ENCODE data around the gene STON1.
"Not testable (repeated sequence)": the region's sequence is repeated elsewhere in the genome, so short reads cannot be mapped to it uniquely, and the experiment has no call there.

The STON1 gene

DNA sequence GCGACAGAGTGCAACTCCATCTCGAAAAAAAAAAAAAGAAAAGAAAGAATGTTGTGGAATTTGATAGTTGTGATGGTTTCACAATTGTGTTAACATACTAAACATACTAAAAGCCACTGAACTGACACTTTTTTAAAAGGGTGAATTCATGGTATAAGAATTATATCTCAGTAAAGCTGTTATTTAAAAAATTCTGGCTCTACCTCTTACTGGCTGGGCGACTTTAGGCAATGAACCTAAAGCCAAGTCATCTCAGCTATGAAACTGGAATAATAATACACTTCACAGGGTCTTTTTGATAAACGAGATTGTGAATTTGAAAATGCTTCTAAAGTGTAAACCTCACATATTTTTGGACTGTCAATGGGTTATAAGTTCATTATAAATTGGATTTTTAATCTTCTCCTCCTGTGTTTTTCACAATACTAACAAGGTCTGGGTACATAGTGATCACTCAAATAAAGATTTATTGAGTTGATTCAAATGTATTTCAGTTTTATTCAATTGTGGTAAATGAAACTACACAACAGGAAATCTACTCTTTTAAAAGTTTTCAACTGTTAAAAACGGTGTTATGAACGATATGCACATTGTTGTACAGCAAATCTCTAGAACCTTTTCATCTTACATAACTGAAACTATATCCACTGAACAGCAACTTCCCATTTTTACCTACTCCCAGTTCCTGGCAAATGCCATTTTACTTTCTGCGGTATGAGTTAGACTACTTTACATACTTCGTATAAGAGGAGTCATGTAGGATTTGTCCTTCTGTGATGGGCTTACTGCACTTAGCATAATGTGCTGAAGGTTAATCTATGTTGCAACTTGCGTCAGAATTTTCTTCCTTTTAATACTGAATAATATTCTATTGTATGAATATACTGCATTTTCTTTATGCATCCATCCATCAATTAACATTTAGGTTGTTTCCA, 44.7 kb downstream of the STON1 start:
- DNase-seq, result no peak

- no peak for DNase-seq
Observed at GRCh38 chr2:48578313-48578712, 48.4 kb downstream of the STON1 start.

- DNase-seq, result no peak
Observed at GRCh38 chr2:48583961-48584360, 54.0 kb downstream of the STON1 start.

DNA sequence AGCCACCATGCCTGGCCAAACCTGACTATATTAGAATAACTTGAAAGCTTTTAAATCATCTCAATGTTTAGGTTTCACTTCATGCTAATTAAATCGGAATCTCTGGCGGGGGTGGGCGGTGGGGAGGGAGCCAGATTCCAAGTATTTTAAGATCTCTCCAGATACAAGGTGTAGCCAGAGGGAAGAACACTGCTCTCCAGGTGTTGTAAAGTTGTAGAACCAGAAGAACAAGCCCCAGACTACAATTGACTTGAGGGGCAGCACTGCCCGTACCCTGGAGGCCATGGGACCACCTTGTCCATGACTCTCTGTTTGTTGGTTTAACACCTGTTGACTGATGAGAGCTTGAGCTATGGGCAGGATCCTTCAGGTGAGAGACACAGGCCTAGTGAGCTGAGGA, 54.6 kb downstream of the STON1 start:
- DNase-seq, result no peak

GRCh38 chr2:48586433-48586832, 56.5 kb downstream of the STON1 start:
- DNase-seq, result no peak

DNA sequence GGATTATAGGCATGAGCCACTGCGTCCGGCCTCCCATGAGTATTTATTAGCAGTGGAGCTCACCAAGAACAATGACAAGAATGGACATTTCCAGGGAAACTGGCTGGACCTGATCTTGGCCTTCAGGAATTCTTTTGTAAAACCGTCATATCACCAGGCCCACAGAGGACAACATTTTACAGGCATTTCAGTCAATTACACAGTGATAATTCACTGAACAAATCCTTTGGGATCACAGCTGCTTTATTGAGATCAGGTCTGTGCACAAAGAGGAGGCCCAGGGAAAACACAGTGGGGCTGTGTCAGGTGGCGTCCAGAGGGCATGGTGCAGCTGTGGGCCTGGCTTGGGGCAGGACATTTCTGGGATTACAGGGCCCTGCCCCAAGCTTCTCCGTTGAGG, 57.6 kb downstream of the STON1 start:
- no peak for DNase-seq

DNA sequence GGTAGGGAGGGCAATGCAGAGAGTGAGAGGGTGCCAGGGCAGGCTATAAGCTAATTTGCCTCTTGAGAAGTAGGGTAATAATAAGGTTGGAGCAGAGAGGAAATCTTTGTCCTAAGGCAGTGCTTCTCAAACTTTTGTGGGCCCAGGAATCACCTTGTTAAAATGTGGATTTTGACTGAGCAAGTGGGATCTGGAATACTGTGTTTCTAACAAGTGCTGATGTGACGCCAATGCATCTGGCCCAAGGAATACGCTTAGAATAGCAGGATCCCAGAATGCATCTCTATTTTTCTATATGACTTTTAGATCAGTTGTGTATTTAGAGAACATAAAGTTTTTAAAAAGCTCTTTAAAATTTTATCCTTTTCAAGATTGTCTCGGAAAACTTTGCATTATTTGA, 58.0 kb downstream of the STON1 start:
- no peak for DNase-seq

DNA sequence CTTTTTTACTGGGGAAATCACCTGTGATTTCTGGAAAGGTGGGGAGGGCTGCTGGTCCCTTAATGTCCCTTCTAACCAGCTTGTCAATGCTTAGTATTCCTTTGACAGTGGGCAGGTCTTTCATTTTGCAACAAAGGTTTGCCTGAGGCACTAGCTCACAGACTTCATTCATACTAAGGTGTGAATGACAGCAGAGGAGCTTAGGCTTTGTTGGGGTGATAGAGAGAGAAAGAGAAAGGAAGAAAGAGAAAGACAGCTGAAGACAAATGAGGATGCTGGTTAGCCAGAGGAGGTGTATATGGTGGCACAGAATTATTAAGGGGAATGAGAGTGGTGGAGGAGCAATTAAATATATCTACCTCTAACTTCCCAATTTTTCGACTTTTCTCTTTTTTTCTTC, 58.8 kb downstream of the STON1 start:
- no peak for DNase-seq

- peak; percentile 8 for DNase-seq
Observed at GRCh38 chr2:48589170-48589767, 59.3 kb downstream of the STON1 start.

GRCh38 chr2:48590017-48590416, 60.1 kb downstream of the STON1 start:
- no peak for DNase-seq

DNA sequence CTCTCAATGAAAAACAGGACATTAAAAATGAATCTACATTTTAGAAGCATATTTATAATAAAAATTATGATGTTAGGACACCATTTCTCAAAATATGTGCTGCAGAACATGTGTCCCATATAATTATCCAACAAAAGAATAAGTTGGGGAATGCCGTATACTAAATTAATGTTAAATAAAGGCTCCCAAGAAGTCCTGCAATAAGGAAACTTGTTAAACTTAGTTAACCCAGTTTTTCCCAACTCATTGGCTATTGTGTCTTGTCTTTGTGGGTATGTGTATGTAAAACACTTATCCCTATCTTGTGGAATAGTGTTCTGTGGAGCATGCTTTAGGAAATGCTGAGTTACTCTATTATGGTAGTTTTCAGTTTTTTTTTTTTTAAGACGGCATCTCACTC, 62.1 kb downstream of the STON1 start:
- DNase-seq, result no peak

DNA sequence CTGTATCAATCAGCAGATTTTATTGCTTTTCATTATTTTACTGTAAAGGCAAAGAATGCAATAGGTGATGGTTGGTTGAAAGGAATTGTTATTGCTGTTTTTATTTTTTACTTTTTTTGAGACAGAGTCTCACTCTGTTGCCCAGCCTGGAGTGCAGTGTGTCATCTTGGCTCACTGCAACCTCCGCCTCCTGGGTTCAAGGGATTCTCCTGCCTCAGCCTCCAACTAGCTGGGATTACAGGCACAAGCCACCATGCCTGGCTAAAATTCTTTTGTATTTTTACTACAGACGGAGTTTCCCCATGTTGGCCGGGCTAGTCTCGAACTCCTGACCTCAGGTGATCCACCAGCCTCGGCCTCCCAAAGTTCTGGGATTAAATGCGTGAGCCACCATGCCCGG, 66.8 kb downstream of the STON1 start:
- DNase-seq, result not testable (repeated sequence)

DNA sequence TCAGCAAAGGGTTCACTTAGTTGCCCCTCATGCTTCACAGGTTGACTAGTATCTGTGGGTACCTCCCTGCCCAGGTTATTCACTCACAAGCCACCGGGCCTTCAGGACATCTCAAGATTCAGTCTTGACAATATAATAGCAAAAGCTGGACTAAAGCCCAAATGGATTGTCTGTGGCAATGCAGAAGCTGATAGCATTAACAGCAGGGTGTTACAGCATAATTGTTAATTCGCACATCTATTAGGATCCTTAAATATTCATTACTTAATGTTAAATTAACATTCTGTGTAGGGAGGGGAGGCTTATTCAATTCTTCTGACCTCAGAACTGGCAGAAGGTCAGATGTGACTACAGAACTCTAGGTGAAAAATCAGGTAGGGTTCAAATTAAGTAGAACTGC, 67.5 kb downstream of the STON1 start:
- no peak for DNase-seq

- DNase-seq, result peak; percentile 7
Observed at GRCh38 chr2:48600204-48600813, 70.4 kb downstream of the STON1 start.

GRCh38 chr2:48600917-48601316, 71.0 kb downstream of the STON1 start:
- no peak for DNase-seq

GRCh38 chr2:48601349-48601748, 71.4 kb downstream of the STON1 start:
- no peak for DNase-seq

DNA sequence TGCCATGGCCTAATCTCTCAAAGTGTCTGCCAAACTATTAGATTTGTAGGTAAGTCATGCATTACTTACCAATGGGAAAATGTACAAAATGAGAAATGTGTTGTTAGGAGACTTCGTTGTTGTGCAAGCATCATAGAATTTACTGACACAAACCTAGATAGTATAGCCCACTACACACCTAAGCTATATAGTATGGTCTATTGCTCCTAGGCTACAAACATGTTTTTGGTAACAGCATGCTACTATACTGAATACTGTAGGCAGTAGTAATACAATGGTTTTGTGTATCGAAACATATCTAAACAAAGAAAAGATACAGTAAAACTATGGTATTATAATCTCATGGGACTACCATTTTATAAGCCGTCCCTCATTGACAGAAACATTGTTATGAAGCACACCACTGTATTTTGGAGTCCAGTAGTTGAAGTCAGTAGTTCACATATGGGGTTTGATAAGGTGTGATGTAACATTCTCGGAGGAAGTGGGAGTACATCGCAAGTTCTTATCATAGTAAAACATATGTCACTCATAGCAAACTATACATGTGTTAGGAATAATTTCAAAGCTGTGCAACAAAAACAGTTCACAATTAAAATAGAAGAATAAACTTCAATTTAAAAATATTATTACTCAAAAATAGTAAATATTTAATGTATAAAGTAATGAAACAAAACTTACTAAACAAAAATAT, 75.7 kb downstream of the STON1 start:
- DNase-seq, result no peak

DNA sequence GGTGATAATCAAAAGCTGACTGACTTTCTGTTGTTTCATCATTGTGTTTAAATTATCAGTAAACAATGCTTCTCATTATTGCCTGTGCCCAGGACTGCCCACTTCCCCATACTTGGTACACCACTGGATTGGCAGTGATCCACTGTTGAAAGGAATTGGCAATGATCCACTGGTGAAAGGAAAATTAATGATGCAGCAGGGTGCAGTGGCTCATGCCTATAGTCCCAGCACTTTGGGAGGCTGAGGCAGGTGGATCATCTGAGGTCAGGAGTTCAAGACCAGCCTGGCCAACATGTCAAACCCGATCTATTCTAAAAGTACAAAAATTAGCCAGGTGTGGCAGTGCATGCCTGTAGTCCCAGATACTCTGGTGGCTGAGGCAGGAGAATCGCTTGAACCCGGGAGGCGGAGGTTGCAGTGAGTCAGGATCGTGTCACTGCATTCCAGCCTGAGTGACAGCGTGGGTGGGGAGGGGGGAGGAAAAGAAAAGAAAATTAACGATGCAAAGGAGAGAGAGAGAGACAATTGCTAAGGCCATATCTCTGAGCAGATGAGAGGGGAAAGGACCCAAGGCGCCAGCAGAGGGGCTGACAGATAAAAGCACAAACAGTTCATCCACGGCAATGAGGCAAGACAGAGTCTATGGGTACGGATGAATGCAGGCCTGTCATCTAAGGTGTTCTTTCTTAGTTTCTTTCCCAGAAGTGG, 77.5 kb downstream of the STON1 start:
- DNase-seq, result no peak

DNA sequence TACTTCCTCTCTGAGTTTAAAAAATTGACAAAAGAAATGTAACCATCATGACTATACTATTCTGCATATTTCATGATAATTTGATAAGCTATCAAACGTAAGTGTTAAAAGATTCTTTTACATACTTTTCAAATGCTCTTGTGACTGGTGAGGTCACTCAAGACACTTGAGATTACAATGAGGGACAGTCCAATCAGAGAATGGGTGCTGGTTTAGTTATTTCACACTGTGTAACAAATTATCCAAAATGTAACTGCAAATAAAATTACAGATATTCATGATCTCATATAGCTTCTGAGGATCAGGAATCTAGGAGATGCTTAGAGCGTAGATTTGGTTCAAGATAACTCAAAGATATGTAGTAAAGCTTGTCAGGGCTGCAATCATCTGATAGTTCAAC, 83.3 kb downstream of the STON1 start:
- DNase-seq, result no peak

- not testable (repeated sequence) for DNase-seq
Observed at GRCh38 chr2:48614581-48614980, 84.6 kb downstream of the STON1 start.

- no peak for DNase-seq
Observed at GRCh38 chr2:48617618-48618017, 87.7 kb downstream of the STON1 start, which contains the start of gene GTF2A1L. GTF2A1L (plus strand) TSS chr2:48617856; CDS start chr2:48617875, 19 bp downstream.

DNA sequence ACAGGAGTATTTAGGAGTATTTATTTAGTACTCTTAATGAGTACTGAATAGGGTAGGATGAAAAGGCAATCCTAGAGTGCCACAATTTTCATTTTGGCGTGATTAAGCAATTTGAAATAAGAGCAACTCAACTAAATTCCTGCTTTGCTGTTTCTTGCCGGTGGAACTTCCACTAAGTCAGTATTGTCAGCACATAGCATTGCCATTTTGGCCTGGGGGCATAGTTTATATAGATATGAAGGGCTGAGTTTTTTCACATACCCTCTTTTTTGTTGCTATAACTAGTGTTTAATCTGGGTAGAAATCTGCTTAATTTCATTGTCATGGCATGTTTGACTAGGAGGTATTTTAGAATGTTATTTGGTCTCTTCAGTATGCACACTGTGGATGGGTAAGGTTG, 89.6 kb downstream of the STON1 start:
- no peak for DNase-seq

- DNase-seq, result no peak
Observed at GRCh38 chr2:48620604-48621003, 90.7 kb downstream of the STON1 start.
